HepG2 (cell line): ENCODE data around the gene UBFD1. TPM values are rescaled to one million over a fixed set of nuclear protein-coding genes. Genes with fewer than 3 reads are reported as not detected.
A peak's percentile ranks its signal among the peaks of the same experiment; 100 is the strongest.

Experiments
- AHDC1 ChIP-seq: sonication (generic); formaldehyde crosslinking; IDR thresholded peaks from 2 replicates; pipeline ENCODE4 v1.5.1; 2020; ENCODE audit warnings: mild to moderate bottlenecking, missing genetic modification reagents, borderline replicate concordance
- AHR ChIP-seq: IDR thresholded peaks from 2 replicates; pipeline ENCODE4 v1.6.1; 2018; ENCODE audit warnings: missing genetic modification reagents, missing compliant biosample characterization
- DMTF1 ChIP-seq: sonication (generic); formaldehyde crosslinking; IDR thresholded peaks from 2 replicates; pipeline ENCODE4 v1.4.0; 2020; ENCODE audit warnings: mild to moderate bottlenecking, missing genetic modification reagents
- LBX2 ChIP-seq: sonication (generic); formaldehyde crosslinking; IDR thresholded peaks from 2 replicates; pipeline ENCODE4 v1.5.0; 2020; ENCODE audit warnings: missing genetic modification reagents, mild to moderate bottlenecking, borderline replicate concordance
- NKX3-1 ChIP-seq: sonication (generic); formaldehyde crosslinking; IDR thresholded peaks from 2 replicates; pipeline ENCODE4 v1.5.0; 2020; ENCODE audit warnings: missing genetic modification reagents
- NRL ChIP-seq: sonication (generic); formaldehyde crosslinking; IDR thresholded peaks from 2 replicates; pipeline ENCODE4 v1.5.0; 2020; ENCODE audit warnings: missing genetic modification reagents, mild to moderate bottlenecking, moderate library complexity, borderline replicate concordance
- PCBP2 ChIP-seq: fragments of 200-400 bp; formaldehyde crosslinking; optimal IDR thresholded peaks from 2 replicates; pipeline ENCODE3; 2018; ENCODE audit warnings: low read length, low read depth; ENCODE audit not compliant: poor library complexity, severe bottlenecking
- RFXANK ChIP-seq: IDR thresholded peaks from 2 replicates; pipeline ENCODE4 v1.6.1; 2016
- ZBTB7B ChIP-seq: sonication (generic); formaldehyde crosslinking; IDR thresholded peaks from 2 replicates; pipeline ENCODE4 v1.4.0; 2020; ENCODE audit warnings: missing genetic modification reagents
- ZFX ChIP-seq: sonication (generic); formaldehyde crosslinking; IDR thresholded peaks from 2 replicates; pipeline ENCODE4 v1.4.0; 2020; ENCODE audit warnings: mild to moderate bottlenecking, low read depth, missing genetic modification reagents, moderate library complexity
- ZNF136 ChIP-seq: sonication (generic); formaldehyde crosslinking; IDR thresholded peaks from 2 replicates; pipeline ENCODE4 v1.8.1; 2022; ENCODE audit warnings: low read depth, mild to moderate bottlenecking, moderate library complexity, missing genetic modification reagents
- ZNF205 ChIP-seq: IDR thresholded peaks from 2 replicates; pipeline ENCODE4 v1.6.1; 2018; ENCODE audit warnings: missing biosample characterization, missing genetic modification reagents
- ZNF275 ChIP-seq: sonication (generic); formaldehyde crosslinking; IDR thresholded peaks from 2 replicates; pipeline ENCODE4 v1.8.0; 2022; ENCODE audit warnings: missing genetic modification reagents, mild to moderate bottlenecking, inconsistent platforms, borderline replicate concordance
- ZNF530 ChIP-seq: sonication (generic); formaldehyde crosslinking; IDR thresholded peaks from 2 replicates; pipeline ENCODE4 v1.5.0; 2020; ENCODE audit warnings: low read depth, mild to moderate bottlenecking, missing genetic modification reagents
- ZNF547 ChIP-seq: sonication (generic); formaldehyde crosslinking; IDR thresholded peaks from 2 replicates; pipeline ENCODE4 v1.5.1; 2020; ENCODE audit warnings: mild to moderate bottlenecking, missing genetic modification reagents
- ZNF589 ChIP-seq: sonication (generic); formaldehyde crosslinking; conservative IDR thresholded peaks from 2 replicates; pipeline ENCODE4 v1.8.0; 2022; ENCODE audit warnings: mild to moderate bottlenecking, moderate library complexity, missing genetic modification reagents
- ZXDC ChIP-seq: sonication (generic); formaldehyde crosslinking; IDR thresholded peaks from 2 replicates; pipeline ENCODE4 v1.5.0; 2020; ENCODE audit warnings: mild to moderate bottlenecking, missing genetic modification reagents
- polyA plus RNA-seq, 8 experiments: library from polyadenylated mRNA; depleted of rRNA in 3 of 8; stranded (reverse) in 7 of 8; unstranded in 1 of 8; fragments of >200 nt; fragmentation: Illumina TruSeq in 4 of 8; extraction: Trizol in 4 of 8; gene quantifications; 2 replicates each; pipeline versions ENCODE4 v1.2.1 to v1.2.3, GENCODE V29; 2011 to 2016; ENCODE audit warnings: low read depth in 4 of 8, missing spikeins in 1 of 8, mixed read lengths in 1 of 8; ENCODE audit not compliant: insufficient read depth in 1 of 8
- total RNA-seq, 5 experiments: library from RNA; depleted of rRNA; stranded (reverse); fragments of >200 nt; fragmentation: Illumina TruSeq; extraction: Trizol; gene quantifications; 2 replicates each; pipeline ENCODE4 v1.2.3, GENCODE V29; 2016; ENCODE audit warnings: low read depth in 1 of 5

The UBFD1 gene
- total and polyA plus RNA-seq, 2 of the 13 experiments (the other 11 are each of a cell fraction or from before 2014, with no cell fraction given), result 100 to 111 TPM

- TF ChIP-seq NKX3-1 (CRISPR knock-in tag), result no peak
- TF ChIP-seq ZNF589 (CRISPR knock-in tag), result no peak
- no peak for TF ChIP-seq LBX2 (CRISPR knock-in tag)
- TF ChIP-seq ZNF547, result no peak
- TF ChIP-seq AHR (CRISPR knock-in tag), result no peak
- no peak for TF ChIP-seq NRL (CRISPR knock-in tag)
- TF ChIP-seq ZXDC, result no peak
- no peak for TF ChIP-seq ZBTB7B (CRISPR knock-in tag)
- TF ChIP-seq ZNF205, result no peak
- no peak for TF ChIP-seq DMTF1
- 0 out of 2 replicates have a peak, but pooled peaks have one; percentile 63 for TF ChIP-seq ZNF530 (CRISPR knock-in tag)
- 0 out of 2 replicates have a peak, but pooled peaks have one; percentile 16 for TF ChIP-seq ZFX (CRISPR knock-in tag)
- TF ChIP-seq ZNF136 (CRISPR knock-in tag), result no peak
- TF ChIP-seq PCBP2, result no peak
- TF ChIP-seq ZNF275 (CRISPR knock-in tag), result no peak
- no peak for TF ChIP-seq AHDC1 (CRISPR knock-in tag)
- no peak for TF ChIP-seq RFXANK
Measured at GRCh38 chr16:23597003-23597756, 39.7 kb downstream of the UBFD1 start (continued).
